ENCODE results near the gene CUEDC2. TPM values are rescaled to one million over a fixed set of nuclear protein-coding genes. Genes with fewer than 3 reads are reported as not detected.

Gene CUEDC2
- total and polyA plus RNA-seq, 3 donors from 2014 or later, result 49.0 to 76.0 (median 70.5) TPM

GRCh38 chr10:102467971-102468438 lies 35.6 kb upstream of the CUEDC2 start:
- no peak for TF ChIP-seq POLR2A (IDR thresholded peaks at IDR 0.05)
- no peak for TF ChIP-seq CTCF (IDR thresholded peaks at IDR 0.05)
- Histone ChIP-seq H3K27ac (no peak overlapping the region), H3K9me3 (no peaks in the 10 kb centered on the region), H3K4me3 (no peak overlapping the region), H3K27me3 (no peaks in the 10 kb centered on the region), H3K36me3 (ENCODE audit: low read depth, missing control alignments) (no peaks in the 10 kb centered on the region), H3K4me1 (peaks cover under 1% of the 10 kb centered on the region)
- 59 to 66% methylated on average over 6 of the region's 6 CpGs for WGBS, 2 donors
- intact Hi-C loops (cut with DNase I; ENCODE audit: low total_unique reads), result no loop called here
- no peak for DNase-seq

GRCh38 chr10:102467318-102467717 lies 34.9 kb upstream of the CUEDC2 start:
- H3K9me3 ChIP-seq, result no peaks in the 10 kb centered on the region
- no peak for DNase-seq
- no peak overlapping the region for H3K27ac ChIP-seq
- H3K27me3 ChIP-seq, result no peaks in the 10 kb centered on the region
- intact Hi-C loops (cut with DNase I; ENCODE audit: low total_unique reads), result no loop called here
- H3K4me3 ChIP-seq, result no peak overlapping the region
- 78 to 93% methylated on average over 6 of the region's 6 CpGs for WGBS, 2 donors
- no peaks in the 10 kb centered on the region for H3K36me3 ChIP-seq (ENCODE audit: low read depth, missing control alignments)
- peaks cover 7% of the 10 kb centered on the region for H3K4me1 ChIP-seq
- TF ChIP-seq POLR2A (IDR thresholded peaks at IDR 0.05) (no peak), CTCF (IDR thresholded peaks at IDR 0.05) (no peak)

DNA sequence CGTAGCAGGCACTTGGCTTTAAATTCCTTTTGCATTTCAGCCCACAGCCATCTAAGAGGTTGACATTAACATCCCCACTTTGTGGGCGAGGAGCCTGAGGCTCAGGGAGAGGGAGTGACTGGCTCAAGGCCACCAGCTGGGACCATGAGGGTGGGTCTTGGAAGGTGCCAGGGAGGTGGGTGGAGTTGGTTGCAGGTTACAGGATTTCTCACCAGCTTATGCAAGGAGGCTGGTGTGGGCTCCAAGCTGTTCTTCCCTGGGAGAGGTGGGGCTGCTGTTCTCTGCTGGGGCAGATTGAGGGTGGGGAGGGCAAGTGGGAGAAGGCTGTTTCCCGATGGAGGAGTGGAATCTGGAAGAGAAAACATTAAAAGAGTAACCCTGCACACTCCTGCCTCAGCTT lies 33.1 kb upstream of the CUEDC2 start:
- DNase-seq, result no peak
- WGBS, 2 donors, result 50 to 64% methylated on average over 3 of the region's 3 CpGs
- intact Hi-C loops (cut with DNase I; ENCODE audit: low total_unique reads), result no loop called here
- TF ChIP-seq CTCF (IDR thresholded peaks at IDR 0.05) (no peak), POLR2A (IDR thresholded peaks at IDR 0.05) (no peak)
- Histone ChIP-seq H3K36me3 (ENCODE audit: low read depth, missing control alignments) (no peaks in the 10 kb centered on the region), H3K27ac (no peak overlapping the region), H3K27me3 (no peaks in the 10 kb centered on the region), H3K9me3 (no peaks in the 10 kb centered on the region), H3K4me1 (peaks cover 12% of the 10 kb centered on the region), H3K4me3 (no peak overlapping the region)

- Histone ChIP-seq H3K36me3 (ENCODE audit: low read depth, missing control alignments) (no peaks in the 10 kb centered on the region), H3K27me3 (no peaks in the 10 kb centered on the region), H3K9me3 (no peaks in the 10 kb centered on the region), H3K4me3 (no peak overlapping the region), H3K27ac (no peak overlapping the region), H3K4me1 (peaks cover 12% of the 10 kb centered on the region)
- no peak for DNase-seq
- TF ChIP-seq POLR2A (IDR thresholded peaks at IDR 0.05), result no peak
- TF ChIP-seq CTCF (IDR thresholded peaks at IDR 0.05), result no peak
- intact Hi-C loops (cut with DNase I; ENCODE audit: low total_unique reads), result no loop called here
- 82 to 85% methylated on average over 10 of the region's 10 CpGs for WGBS, 2 donors
Observed at GRCh38 chr10:102463983-102464382, 31.6 kb upstream of the CUEDC2 start.

DNA sequence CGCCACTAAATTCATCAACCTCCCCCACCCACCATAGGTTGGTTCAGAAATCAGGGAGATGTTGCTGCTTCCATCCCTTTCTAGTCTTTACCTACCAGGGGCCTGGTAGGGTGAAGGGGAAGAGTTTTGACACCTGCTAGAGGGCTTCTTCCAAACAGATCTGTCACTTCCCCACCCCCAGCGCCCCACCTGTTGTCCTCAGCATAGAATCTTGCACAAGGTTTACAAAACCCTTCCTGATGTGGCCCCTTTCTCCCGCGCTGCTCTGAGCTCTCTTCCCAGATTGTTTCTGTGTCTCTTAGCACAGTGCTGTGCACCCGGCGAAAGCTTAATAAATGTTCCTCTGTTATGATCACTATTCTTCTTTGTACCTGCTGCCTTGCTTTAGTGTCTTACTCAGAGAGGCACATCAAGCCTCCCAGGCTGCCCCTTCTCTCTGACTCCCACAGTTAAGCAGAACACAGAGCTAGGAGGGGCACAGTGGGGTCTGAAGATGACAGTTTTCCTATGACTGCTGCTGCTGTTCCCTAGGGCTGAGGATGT lies 30.2 kb upstream of the CUEDC2 start:
- H3K4me3 ChIP-seq, result no peak overlapping the region

More for the DNA sequence above, 30.2 kb upstream of the CUEDC2 start:
- TF ChIP-seq CTCF (IDR thresholded peaks at IDR 0.05), result no peak
- no peak for TF ChIP-seq POLR2A (IDR thresholded peaks at IDR 0.05)
- no peak for DNase-seq
- Histone ChIP-seq H3K36me3 (ENCODE audit: low read depth, missing control alignments) (no peaks in the 10 kb centered on the region), H3K9me3 (no peaks in the 10 kb centered on the region), H3K27me3 (no peaks in the 10 kb centered on the region), H3K27ac (no peak overlapping the region), H3K4me1 (peaks cover 12% of the 10 kb centered on the region)
- 52 to 67% methylated on average over 6 of the region's 6 CpGs for WGBS, 2 donors
- intact Hi-C loops (cut with DNase I; ENCODE audit: low total_unique reads), result no loop called here

Data from testis (tissue), 3 donors.